Esophagus squamous epithelium (tissue), 4 donors: ENCODE data around the gene CADM1.

Source experiments
- POLR2A ChIP-seq, 4 donors: fragments of 450-650 bp; IDR thresholded peaks; one replicate each; pipeline ENCODE4 v1.6.1; 2017; ENCODE audit warnings: antibody characterized with exemption in 4 of 4, mild to moderate bottlenecking in 4 of 4, moderate library complexity in 3 of 4
- TF ChIP-seq, protein P1 (sequence below), 6 experiments: fragments of 450-650 bp in 4 of 6; fragments of 200-600 bp in 2 of 6; sonication (generic) in 2 of 6; IDR thresholded peaks; one replicate each; pipeline ENCODE4 v1.5.1; 2016 to 2019; ENCODE audit warnings: antibody characterized with exemption in 6 of 6, mild to moderate bottlenecking in 4 of 6, moderate library complexity in 4 of 6

GRCh38 chr11:115333949-115334348 lies 170.3 kb downstream of the CADM1 start:
- TF ChIP-seq, protein P1, sequence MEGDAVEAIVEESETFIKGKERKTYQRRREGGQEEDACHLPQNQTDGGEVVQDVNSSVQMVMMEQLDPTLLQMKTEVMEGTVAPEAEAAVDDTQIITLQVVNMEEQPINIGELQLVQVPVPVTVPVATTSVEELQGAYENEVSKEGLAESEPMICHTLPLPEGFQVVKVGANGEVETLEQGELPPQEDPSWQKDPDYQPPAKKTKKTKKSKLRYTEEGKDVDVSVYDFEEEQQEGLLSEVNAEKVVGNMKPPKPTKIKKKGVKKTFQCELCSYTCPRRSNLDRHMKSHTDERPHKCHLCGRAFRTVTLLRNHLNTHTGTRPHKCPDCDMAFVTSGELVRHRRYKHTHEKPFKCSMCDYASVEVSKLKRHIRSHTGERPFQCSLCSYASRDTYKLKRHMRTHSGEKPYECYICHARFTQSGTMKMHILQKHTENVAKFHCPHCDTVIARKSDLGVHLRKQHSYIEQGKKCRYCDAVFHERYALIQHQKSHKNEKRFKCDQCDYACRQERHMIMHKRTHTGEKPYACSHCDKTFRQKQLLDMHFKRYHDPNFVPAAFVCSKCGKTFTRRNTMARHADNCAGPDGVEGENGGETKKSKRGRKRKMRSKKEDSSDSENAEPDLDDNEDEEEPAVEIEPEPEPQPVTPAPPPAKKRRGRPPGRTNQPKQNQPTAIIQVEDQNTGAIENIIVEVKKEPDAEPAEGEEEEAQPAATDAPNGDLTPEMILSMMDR (IDR thresholded peaks at IDR 0.05) = no peak
- TF ChIP-seq POLR2A (IDR thresholded peaks at IDR 0.05) = no peak
